Measurements from ENCODE around the gene TCEAL2. TPM values are rescaled to one million over a fixed set of nuclear protein-coding genes. Genes with fewer than 3 reads are reported as not detected.
A peak's percentile ranks its signal among the peaks of the same experiment; 100 is the strongest.
"Not testable (repeated sequence)": the region's sequence is repeated elsewhere in the genome, so short reads cannot be mapped to it uniquely, and the experiment has no call there.

Gene TCEAL2
- 10 to 100 TPM; 17.8 to 26.8 TPM for total RNA-seq
- 100 to 1,000 TPM; 171 to 190 TPM for polyA plus RNA-seq (ENCODE audit: insufficient read length in 2 of 2)
- long read RNA-seq, donor 1, transcript TCEAL2-202 (3 exons, 1,100 nt): major isoform, 63 of 145 reads
- long read RNA-seq, donor 1, partial matches to known transcripts: 65 of 145 reads
- long read RNA-seq, donor 1, other reads (novel, unspliced or antisense): 12 of 145 reads
- long read RNA-seq, donor 2, transcript TCEAL2-202 (3 exons, 1,100 nt): major isoform, 18 of 22 reads
- long read RNA-seq, donor 2, partial matches to known transcripts: 0 of 22 reads
- long read RNA-seq, donor 2, other reads (novel, unspliced or antisense): 0 of 22 reads
- long read RNA-seq, donor 3, transcript TCEAL2-202 (3 exons, 1,100 nt): major isoform, 45 of 49 reads
- long read RNA-seq, donor 3, partial matches to known transcripts: 0 of 49 reads
- long read RNA-seq, donor 3, other reads (novel, unspliced or antisense): 0 of 49 reads
- long read RNA-seq, donor 4: 0 reads

DNA sequence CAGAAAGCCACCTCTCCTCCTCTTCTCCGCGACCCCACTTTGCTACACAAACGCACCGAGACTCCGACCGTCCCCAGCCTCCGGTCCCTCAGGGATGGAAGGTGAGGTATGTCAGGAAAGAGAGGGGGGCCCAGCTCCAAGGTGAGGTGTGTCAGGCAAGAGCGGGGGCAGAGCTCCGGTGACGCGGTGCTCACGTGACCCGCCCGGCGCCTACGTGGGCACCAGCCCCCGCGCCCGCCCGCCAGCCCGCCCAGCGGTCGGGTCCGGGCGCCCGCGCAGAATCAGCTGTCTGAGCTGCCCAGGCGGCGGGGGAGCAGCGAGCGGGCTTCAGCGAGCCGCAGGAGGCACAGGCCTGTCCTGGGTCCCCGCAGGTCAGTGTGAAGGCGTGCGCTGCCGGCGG, at the start of gene TCEAL2:
Gene TCEAL2, plus strand, starts transcription at position 244 of the 400 bp plus-strand sequence. CDS start 1,152 bp downstream, outside the sequence.
- peak in 4 of 6 donors; percentile 24 to 88 (median 57) for DNase-seq (ENCODE audit: low read depth in 4 of 6, low spot score in 6 of 6)
- H3K27me3 ChIP-seq (ENCODE audit: control insufficient read depth, insufficient read depth, low read length); H3K36me3 ChIP-seq (ENCODE audit: control insufficient read depth, insufficient read depth, low read length); H3K9me3 ChIP-seq (ENCODE audit: control insufficient read depth, insufficient read depth, low read length); H3K4me1 ChIP-seq (ENCODE audit: control insufficient read depth, insufficient read depth, low read length): not testable (repeated sequence)
- 20% methylated on average over 11 of the region's 38 CpGs for WGBS (ENCODE audit: insufficient coverage)
- Histone ChIP-seq H3K27ac (ENCODE audit: low read depth, low read length) (peak within 1 kb of the TSS; percentile 6), H3K4me3 (ENCODE audit: low read depth, low read length) (peak within 1 kb of the TSS; percentile 43)

- H3K4me1 ChIP-seq (ENCODE audit: control insufficient read depth, insufficient read depth, low read length): no peaks in the 10 kb centered on the region
- H3K36me3 ChIP-seq (ENCODE audit: control insufficient read depth, insufficient read depth, low read length): no peaks in the 10 kb centered on the region
- peaks cover 2% of the 10 kb centered on the region for H3K27me3 ChIP-seq (ENCODE audit: control insufficient read depth, insufficient read depth, low read length)
- H3K27ac ChIP-seq (ENCODE audit: low read depth, low read length): no peak overlapping the region
- DNase-seq (ENCODE audit: low read depth in 4 of 6, low spot score in 6 of 6): no peak
- H3K9me3 ChIP-seq (ENCODE audit: control insufficient read depth, insufficient read depth, low read length): no peaks in the 10 kb centered on the region
- no peak overlapping the region for H3K4me3 ChIP-seq (ENCODE audit: low read depth, low read length)
- WGBS (ENCODE audit: insufficient coverage): no CpG with 5 or more reads among the region's 1 CpG
Observed at GRCh38 chrX:102077426-102077825, 48.1 kb upstream of the TCEAL2 start.

GRCh38 chrX:102085706-102086105, 39.8 kb upstream of the TCEAL2 start:
- WGBS (ENCODE audit: insufficient coverage): no CpG with 5 or more reads among the region's 5 CpGs
- Histone ChIP-seq H3K9me3 (ENCODE audit: control insufficient read depth, insufficient read depth, low read length) (no peaks in the 10 kb centered on the region), H3K27ac (ENCODE audit: low read depth, low read length) (no peak overlapping the region), H3K4me3 (ENCODE audit: low read depth, low read length) (no peak overlapping the region), H3K27me3 (ENCODE audit: control insufficient read depth, insufficient read depth, low read length) (peaks cover 9% of the 10 kb centered on the region), H3K4me1 (ENCODE audit: control insufficient read depth, insufficient read depth, low read length) (no peaks in the 10 kb centered on the region), H3K36me3 (ENCODE audit: control insufficient read depth, insufficient read depth, low read length) (no peaks in the 10 kb centered on the region)
- no peak for DNase-seq (ENCODE audit: low read depth in 4 of 6, low spot score in 6 of 6)

GRCh38 chrX:102113367-102113766, 12.1 kb upstream of the TCEAL2 start:
- 55% methylated on average over 3 of the region's 4 CpGs for WGBS (ENCODE audit: insufficient coverage)
- H3K27me3 ChIP-seq (ENCODE audit: control insufficient read depth, insufficient read depth, low read length): no peaks in the 10 kb centered on the region
- peaks cover 2% of the 10 kb centered on the region for H3K9me3 ChIP-seq (ENCODE audit: control insufficient read depth, insufficient read depth, low read length)
- no peak overlapping the region for H3K4me3 ChIP-seq (ENCODE audit: low read depth, low read length)
- no peak overlapping the region for H3K27ac ChIP-seq (ENCODE audit: low read depth, low read length)
- DNase-seq (ENCODE audit: low read depth in 4 of 6, low spot score in 6 of 6): no peak
- no peaks in the 10 kb centered on the region for H3K4me1 ChIP-seq (ENCODE audit: control insufficient read depth, insufficient read depth, low read length)
- no peaks in the 10 kb centered on the region for H3K36me3 ChIP-seq (ENCODE audit: control insufficient read depth, insufficient read depth, low read length)

DNA sequence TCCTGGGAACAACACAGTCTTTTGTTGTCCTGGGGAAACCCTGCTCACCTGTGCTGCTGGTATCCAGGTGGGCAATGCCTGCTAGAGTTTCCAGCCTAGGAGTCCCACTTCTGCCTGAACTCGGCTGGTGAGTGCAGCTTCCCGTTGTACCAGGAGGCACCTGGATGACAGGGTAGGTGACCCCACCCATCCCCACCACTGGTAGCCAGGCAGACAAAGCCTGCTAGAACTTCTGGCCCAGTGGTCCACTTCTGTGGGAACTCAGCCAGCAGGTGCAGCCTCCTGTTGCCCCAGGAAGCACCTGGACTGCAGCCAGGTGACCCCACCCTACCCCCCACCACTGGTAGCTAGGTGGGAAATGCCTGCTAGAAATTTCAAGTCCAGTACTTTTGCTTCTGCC, 9.7 kb upstream of the TCEAL2 start:
- 63% methylated on average over 2 of the region's 2 CpGs for WGBS (ENCODE audit: insufficient coverage)
- DNase-seq (ENCODE audit: low read depth in 4 of 6, low spot score in 6 of 6): no peak
- Histone ChIP-seq H3K4me1 (ENCODE audit: control insufficient read depth, insufficient read depth, low read length) (no peaks in the 10 kb centered on the region), H3K4me3 (ENCODE audit: low read depth, low read length) (no peak overlapping the region), H3K9me3 (ENCODE audit: control insufficient read depth, insufficient read depth, low read length) (peaks cover 2% of the 10 kb centered on the region), H3K27ac (ENCODE audit: low read depth, low read length) (no peak overlapping the region), H3K27me3 (ENCODE audit: control insufficient read depth, insufficient read depth, low read length) (peaks cover 3% of the 10 kb centered on the region), H3K36me3 (ENCODE audit: control insufficient read depth, insufficient read depth, low read length) (no peaks in the 10 kb centered on the region)

DNA sequence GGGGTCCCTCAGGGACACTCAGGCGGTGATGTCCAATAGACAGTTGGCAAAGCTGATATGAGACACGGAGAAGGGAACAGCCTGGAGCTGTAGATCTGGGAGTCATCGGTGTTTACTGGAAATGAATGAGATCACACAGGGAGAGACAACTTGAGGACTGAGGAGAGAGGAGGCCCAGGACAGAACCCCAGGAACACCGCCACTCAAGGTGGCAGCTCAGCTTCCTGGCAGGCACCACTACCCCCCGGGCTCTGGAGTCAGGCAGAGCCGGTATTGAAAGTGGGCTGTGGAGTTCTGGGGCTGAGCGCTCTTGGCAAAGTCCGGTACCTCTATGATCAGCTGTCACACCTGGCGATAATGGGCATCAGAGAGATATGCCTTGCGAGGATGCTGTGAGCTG, 465 bp upstream of the TCEAL2 start:
- 32% methylated on average over 4 of the region's 10 CpGs for WGBS (ENCODE audit: insufficient coverage)
- not testable (repeated sequence) for H3K27ac ChIP-seq (ENCODE audit: low read depth, low read length)
- peak overlapping the region; percentile 43 for H3K4me3 ChIP-seq (ENCODE audit: low read depth, low read length)

GRCh38 chrX:102126080-102126818, 770 bp downstream of the TCEAL2 start:
- WGBS (ENCODE audit: insufficient coverage): 18% methylated on average over 16 of the region's 21 CpGs
- H3K4me1 ChIP-seq (ENCODE audit: control insufficient read depth, insufficient read depth, low read length); H3K36me3 ChIP-seq (ENCODE audit: control insufficient read depth, insufficient read depth, low read length); H3K9me3 ChIP-seq (ENCODE audit: control insufficient read depth, insufficient read depth, low read length); H3K27me3 ChIP-seq (ENCODE audit: control insufficient read depth, insufficient read depth, low read length): not testable (repeated sequence)
- DNase-seq (ENCODE audit: low read depth in 4 of 6, low spot score in 6 of 6): peak in 2 of 6 donors; percentile 18 to 23
- H3K4me3 ChIP-seq (ENCODE audit: low read depth, low read length): peak overlapping the region; percentile 19
- H3K27ac ChIP-seq (ENCODE audit: low read depth, low read length): peak overlapping the region; percentile 6

More for the DNA sequence above, 465 bp upstream of the TCEAL2 start:
- not testable (repeated sequence) for DNase-seq (ENCODE audit: low read depth in 4 of 6, low spot score in 6 of 6); H3K27me3 ChIP-seq (ENCODE audit: control insufficient read depth, insufficient read depth, low read length); H3K36me3 ChIP-seq (ENCODE audit: control insufficient read depth, insufficient read depth, low read length); H3K9me3 ChIP-seq (ENCODE audit: control insufficient read depth, insufficient read depth, low read length); H3K4me1 ChIP-seq (ENCODE audit: control insufficient read depth, insufficient read depth, low read length)

GRCh38 chrX:102126863-102127262, 1.4 kb downstream of the TCEAL2 start:
- Histone ChIP-seq H3K9me3 (ENCODE audit: control insufficient read depth, insufficient read depth, low read length) (no peaks in the 10 kb centered on the region), H3K4me1 (ENCODE audit: control insufficient read depth, insufficient read depth, low read length) (peaks cover 5% of the 10 kb centered on the region), H3K4me3 (ENCODE audit: low read depth, low read length) (no peak overlapping the region), H3K27me3 (ENCODE audit: control insufficient read depth, insufficient read depth, low read length) (peaks cover 10% of the 10 kb centered on the region), H3K27ac (ENCODE audit: low read depth, low read length) (peak overlapping the region; percentile 6), H3K36me3 (ENCODE audit: control insufficient read depth, insufficient read depth, low read length) (no peaks in the 10 kb centered on the region)
- peak in 2 of 6 donors; percentile 1 to 16 for DNase-seq (ENCODE audit: low read depth in 4 of 6, low spot score in 6 of 6)
- WGBS (ENCODE audit: insufficient coverage): 43% methylated on average over 8 of the region's 8 CpGs

DNA sequence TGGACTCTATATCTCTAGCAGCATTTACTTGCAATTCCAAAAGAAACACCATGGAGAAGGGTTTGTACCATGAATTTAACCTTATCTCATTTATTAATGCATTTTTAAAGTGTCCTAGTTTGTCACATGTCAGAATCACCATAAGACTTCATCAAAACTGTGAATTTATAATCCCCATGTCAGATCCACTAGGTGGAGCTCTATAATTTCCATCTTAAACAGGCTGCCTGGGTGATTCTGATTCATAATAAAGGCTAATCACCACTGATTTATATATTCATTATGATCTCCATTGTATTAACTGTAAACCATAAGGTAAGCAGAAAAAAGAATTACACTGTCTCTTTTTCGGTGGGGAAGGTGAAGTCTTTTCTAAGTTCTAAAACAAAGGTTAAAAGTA, 4.0 kb downstream of the TCEAL2 start:
- no peaks in the 10 kb centered on the region for H3K9me3 ChIP-seq (ENCODE audit: control insufficient read depth, insufficient read depth, low read length)
- DNase-seq (ENCODE audit: low read depth in 4 of 6, low spot score in 6 of 6): peak in 2 of 6 donors; percentile 17 to 52
- peaks cover 12% of the 10 kb centered on the region for H3K27me3 ChIP-seq (ENCODE audit: control insufficient read depth, insufficient read depth, low read length)
- H3K27ac ChIP-seq (ENCODE audit: low read depth, low read length): no peak overlapping the region
- WGBS (ENCODE audit: insufficient coverage): no CpG with 5 or more reads among the region's 1 CpG
- no peak overlapping the region for H3K4me3 ChIP-seq (ENCODE audit: low read depth, low read length)
- no peaks in the 10 kb centered on the region for H3K36me3 ChIP-seq (ENCODE audit: control insufficient read depth, insufficient read depth, low read length)
- H3K4me1 ChIP-seq (ENCODE audit: control insufficient read depth, insufficient read depth, low read length): peaks cover 5% of the 10 kb centered on the region

Data from spinal cord (tissue), 10 donors.